ENCODE measurements around the gene LRRC46. TPM values are rescaled to one million over a fixed set of nuclear protein-coding genes. Genes with fewer than 3 reads are reported as not detected.

The LRRC46 gene
- total and polyA plus RNA-seq, 10 of the 15 experiments (the other 5 are each of a cell fraction or from before 2014, with no cell fraction given), result 0.15 to 1.8 (median 0.38) TPM; not detected in 1

DNA sequence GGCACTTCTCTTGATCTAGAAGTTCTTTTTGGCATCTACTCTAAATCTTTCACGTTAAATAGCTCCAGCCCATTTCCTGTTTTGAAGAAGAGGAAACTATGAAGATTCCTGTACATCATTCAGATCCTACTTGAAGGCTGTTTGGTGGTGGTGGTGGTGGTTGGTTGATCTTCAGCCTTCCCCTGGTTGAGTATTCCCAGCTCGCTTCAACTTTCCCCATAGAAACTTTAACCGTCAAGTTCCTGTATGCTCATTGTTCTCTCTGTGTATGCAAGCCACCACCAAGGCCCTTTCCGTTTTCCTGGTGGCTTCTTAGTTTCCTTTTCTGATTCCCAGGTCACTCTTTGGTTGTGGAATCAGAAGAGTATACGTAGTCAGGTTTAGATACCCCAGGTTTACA is 3.3 kb downstream of the LRRC46 start:
- ATAC-seq, result no peak
- H3K36me3 ChIP-seq (ENCODE audit: control insufficient read depth in 2 of 2, insufficient read depth in 2 of 2, low read length in 1 of 2), result no peaks in the 10 kb centered on the region
- CTCF ChIA-PET, result interaction anchor here (1.7 kb wide), 1 partner anchor 115 kb away, joined by 3 read pairs; no protein-coding TSS in a partner anchor
- POLR2A ChIA-PET, result interaction anchor here (0.6 kb wide), 1 partner anchor 853 kb away, joined by 3 read pairs; no protein-coding TSS in a partner anchor
- 53% methylated on average over 5 of the region's 5 CpGs for WGBS (ENCODE audit: insufficient coverage, insufficient replicate concordance, low lambda C conversion rate, missing lambda C conversion rate)
- SMC1A ChIA-PET (ENCODE audit: uncharacterized antibody, unreplicated experiment), result interaction anchor here (1.0 kb wide), 1 partner anchor 55 kb away, joined by 3 read pairs; no protein-coding TSS in a partner anchor
- TF ChIP-seq ZNF207 (IDR thresholded peaks at IDR 0.05; ENCODE audit: borderline replicate concordance), result no peak
- no peak for TF ChIP-seq EGR1 (IDR thresholded peaks at IDR 0.05; ENCODE audit: borderline replicate concordance in 1 of 2, low read depth in 2 of 2, low read length in 2 of 2)
- TF ChIP-seq REST (IDR thresholded peaks at IDR 0.05; ENCODE audit: low read depth, low read length), result no peak
- TF ChIP-seq NFIC (IDR thresholded peaks at IDR 0.05; ENCODE audit: low read depth, low read length), result no peak
- no peak for TF ChIP-seq TAF1 (IDR thresholded peaks at IDR 0.05; ENCODE audit: borderline replicate concordance, low read depth, low read length)
- no peak for TF ChIP-seq WRNIP1 (IDR thresholded peaks at IDR 0.05; ENCODE audit: borderline replicate concordance, low read depth, low read length)
- TF ChIP-seq NFYA (IDR thresholded peaks at IDR 0.05; ENCODE audit: borderline replicate concordance, low read depth, low read length), result no peak
- no peak for TF ChIP-seq MTA2 (IDR thresholded peaks at IDR 0.05; ENCODE audit: low read depth)
- TF ChIP-seq, protein P1, sequence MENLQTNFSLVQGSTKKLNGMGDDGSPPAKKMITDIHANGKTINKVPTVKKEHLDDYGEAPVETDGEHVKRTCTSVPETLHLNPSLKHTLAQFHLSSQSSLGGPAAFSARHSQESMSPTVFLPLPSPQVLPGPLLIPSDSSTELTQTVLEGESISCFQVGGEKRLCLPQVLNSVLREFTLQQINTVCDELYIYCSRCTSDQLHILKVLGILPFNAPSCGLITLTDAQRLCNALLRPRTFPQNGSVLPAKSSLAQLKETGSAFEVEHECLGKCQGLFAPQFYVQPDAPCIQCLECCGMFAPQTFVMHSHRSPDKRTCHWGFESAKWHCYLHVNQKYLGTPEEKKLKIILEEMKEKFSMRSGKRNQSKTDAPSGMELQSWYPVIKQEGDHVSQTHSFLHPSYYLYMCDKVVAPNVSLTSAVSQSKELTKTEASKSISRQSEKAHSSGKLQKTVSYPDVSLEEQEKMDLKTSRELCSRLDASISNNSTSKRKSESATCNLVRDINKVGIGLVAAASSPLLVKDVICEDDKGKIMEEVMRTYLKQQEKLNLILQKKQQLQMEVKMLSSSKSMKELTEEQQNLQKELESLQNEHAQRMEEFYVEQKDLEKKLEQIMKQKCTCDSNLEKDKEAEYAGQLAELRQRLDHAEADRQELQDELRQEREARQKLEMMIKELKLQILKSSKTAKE (IDR thresholded peaks at IDR 0.05; ENCODE audit: low read depth, poor library complexity, severe bottlenecking), result no peak
- no peak for TF ChIP-seq CBX5 (IDR thresholded peaks at IDR 0.05; ENCODE audit: low read depth)
- TF ChIP-seq, protein P2, sequence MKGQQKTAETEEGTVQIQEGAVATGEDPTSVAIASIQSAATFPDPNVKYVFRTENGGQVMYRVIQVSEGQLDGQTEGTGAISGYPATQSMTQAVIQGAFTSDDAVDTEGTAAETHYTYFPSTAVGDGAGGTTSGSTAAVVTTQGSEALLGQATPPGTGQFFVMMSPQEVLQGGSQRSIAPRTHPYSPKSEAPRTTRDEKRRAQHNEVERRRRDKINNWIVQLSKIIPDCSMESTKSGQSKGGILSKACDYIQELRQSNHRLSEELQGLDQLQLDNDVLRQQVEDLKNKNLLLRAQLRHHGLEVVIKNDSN (IDR thresholded peaks at IDR 0.05; ENCODE audit: borderline replicate concordance, extremely low read length, insufficient read depth, low read depth, low read length), result no peak
- TF ChIP-seq SREBF2 (IDR thresholded peaks at IDR 0.05; ENCODE audit: low read length), result no peak
- TF ChIP-seq, protein P3, sequence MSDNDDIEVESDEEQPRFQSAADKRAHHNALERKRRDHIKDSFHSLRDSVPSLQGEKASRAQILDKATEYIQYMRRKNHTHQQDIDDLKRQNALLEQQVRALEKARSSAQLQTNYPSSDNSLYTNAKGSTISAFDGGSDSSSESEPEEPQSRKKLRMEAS (IDR thresholded peaks at IDR 0.05; ENCODE audit: low read depth, low read length), result no peak
- TF ChIP-seq KLF5 (IDR thresholded peaks at IDR 0.05; ENCODE audit: partially characterized antibody), result no peak
- no peak for TF ChIP-seq HDAC6 (IDR thresholded peaks at IDR 0.05; ENCODE audit: unreplicated experiment)
- peaks cover 9% of the 10 kb centered on the region for H3K4me1 ChIP-seq (ENCODE audit: control insufficient read depth, insufficient read depth, low read length)
- DNase-seq (ENCODE audit: low read depth, low spot score), result no peak
- no peak overlapping the region for H2AFZ ChIP-seq (ENCODE audit: control insufficient read depth, low read depth, low read length)
- no peak for FAIRE-seq
- intact Hi-C loops (cut with micrococcal nuclease; ENCODE audit: unreplicated experiment), result no loop called here
- in situ Hi-C loops (cut with MboI), result no loop called here
- no peak overlapping the region for H3K4me2 ChIP-seq (ENCODE audit: control insufficient read depth, insufficient read depth)
- H3K79me2 ChIP-seq (ENCODE audit: control insufficient read depth, insufficient read depth, low read length), result peaks cover 16% of the 10 kb centered on the region
- RAD21 ChIA-PET (ENCODE audit: unreplicated experiment), result interaction anchor here (0.6 kb wide), 1 partner anchor 60 kb away, joined by 4 read pairs; no protein-coding TSS in a partner anchor
- H3K27ac ChIP-seq (ENCODE audit: control insufficient read depth, insufficient read depth), result no peak overlapping the region
- BruUV-seq (replicated peaks), result no TSS peak
- no peaks in the 10 kb centered on the region for H4K20me1 ChIP-seq (ENCODE audit: control insufficient read depth, insufficient read depth)
- H3K4me3 ChIP-seq, result no peak overlapping the region
- no peaks in the 10 kb centered on the region for H3K27me3 ChIP-seq (replicated peaks in 1 of 2; ENCODE audit: control insufficient read depth in 2 of 2, insufficient read depth in 2 of 2, low read length in 1 of 2)
- H3K9ac ChIP-seq (ENCODE audit: control insufficient read depth, insufficient read depth, low read length), result no peak overlapping the region
- H3K9me3 ChIP-seq (replicated peaks; ENCODE audit: control insufficient read depth, insufficient read depth, low read length), result no peaks in the 10 kb centered on the region
